K562 (cell line): ENCODE results near the gene KCNK4. TPM values are rescaled to one million over a fixed set of nuclear protein-coding genes. Genes with fewer than 3 reads are reported as not detected.

Experiments used
- BRCA1 ChIP-seq, 2 experiments: fragments of 450-650 bp in 1 of 2; sonication (generic) in 1 of 2; formaldehyde crosslinking in 1 of 2; IDR thresholded peaks; 2 replicates each; pipeline versions ENCODE4 v1.5.0 to v1.6.1; 2017 to 2020; ENCODE audit warnings: mild to moderate bottlenecking in 1 of 2, missing genetic modification reagents in 1 of 2
- CHD7 ChIP-seq: fragments of 200-600 bp; sonication (generic); IDR thresholded peaks from one replicate; pipeline ENCODE4 v1.6.1; 2012; ENCODE audit warnings: mild to moderate bottlenecking, low read depth, low read length, inconsistent platforms
- DDX20 ChIP-seq: fragments of 450-650 bp; IDR thresholded peaks from 2 replicates; pipeline ENCODE4 v1.6.1; 2016; ENCODE audit warnings: missing genetic modification characterization, low read depth, mild to moderate bottlenecking, missing compliant biosample characterization, moderate library complexity
- HCFC1 ChIP-seq: IDR thresholded peaks from 2 replicates; pipeline ENCODE4 v1.6.1; 2012; ENCODE audit warnings: low read depth, low read length, improper control_type of control experiment
- MCM2 ChIP-seq: fragments of 450-650 bp; IDR thresholded peaks from 2 replicates; pipeline ENCODE4 v1.6.1; 2017; ENCODE audit warnings: low read depth, mild to moderate bottlenecking
- MYNN ChIP-seq, 2 experiments: sonication (generic); formaldehyde crosslinking in 1 of 2; IDR thresholded peaks; 2 replicates each; pipeline versions ENCODE4 v1.5.0 to v1.6.1; 2016 to 2020; ENCODE audit warnings: antibody characterized with exemption in 1 of 2, missing genetic modification reagents in 1 of 2
- TCFL5 ChIP-seq: fragments of 250-450 bp; sonication (Bioruptor Pico); conservative IDR thresholded peaks from 2 replicates; pipeline ENCODE4 v1.6.1; 2021; ENCODE audit warnings: mild to moderate bottlenecking, moderate library complexity, matching md5 sums
- TGIF2 ChIP-seq: sonication (generic); formaldehyde crosslinking; IDR thresholded peaks from 2 replicates; pipeline ENCODE4 v1.8.1; 2022; ENCODE audit warnings: mild to moderate bottlenecking, missing genetic modification reagents, moderate library complexity
- polyA plus RNA-seq, 8 experiments: library from polyadenylated mRNA; depleted of rRNA in 4 of 8; stranded (reverse) in 5 of 8; unstranded in 3 of 8; fragments of >200 nt; fragmentation: Nextera tagmentation in 2 of 8; fragmentation: Illumina TruSeq in 1 of 8; extraction: Ambion mirVana in 2 of 8; extraction: Trizol in 1 of 8; gene quantifications; 2 replicates each; pipeline versions ENCODE4 v1.2.1 to v1.2.3, GENCODE V29; 2011 to 2014; ENCODE audit warnings: inconsistent platforms in 1 of 8, missing spikeins in 1 of 8
- total RNA-seq, 7 experiments: library from RNA; depleted of rRNA in 6 of 7; stranded (reverse); fragments of >200 nt in 6 of 7; fragmentation: Illumina TruSeq in 2 of 7; extraction: Trizol in 2 of 7; gene quantifications; 2 replicates each; pipeline versions ENCODE4 v1.2.1 to v1.2.3, GENCODE V29; 2011 to 2021; ENCODE audit warnings: low replicate concordance in 1 of 7
- TF ChIP-seq, protein P1 (sequence below): fragments of 250-450 bp; sonication (Bioruptor Pico); IDR thresholded peaks from 2 replicates; pipeline ENCODE4 v1.5.0; 2021; ENCODE audit warnings: mild to moderate bottlenecking, moderate library complexity
- TF ChIP-seq, protein P2 (sequence below): fragments of 250-450 bp; sonication (Bioruptor Pico); IDR thresholded peaks from 2 replicates; pipeline ENCODE4 v1.5.0; 2021

KCNK4 gene
- total and polyA plus RNA-seq, 9 of the 15 experiments (the other 6 are each of a cell fraction or from before 2014, with no cell fraction given), result not detected

- TF ChIP-seq, protein P1, sequence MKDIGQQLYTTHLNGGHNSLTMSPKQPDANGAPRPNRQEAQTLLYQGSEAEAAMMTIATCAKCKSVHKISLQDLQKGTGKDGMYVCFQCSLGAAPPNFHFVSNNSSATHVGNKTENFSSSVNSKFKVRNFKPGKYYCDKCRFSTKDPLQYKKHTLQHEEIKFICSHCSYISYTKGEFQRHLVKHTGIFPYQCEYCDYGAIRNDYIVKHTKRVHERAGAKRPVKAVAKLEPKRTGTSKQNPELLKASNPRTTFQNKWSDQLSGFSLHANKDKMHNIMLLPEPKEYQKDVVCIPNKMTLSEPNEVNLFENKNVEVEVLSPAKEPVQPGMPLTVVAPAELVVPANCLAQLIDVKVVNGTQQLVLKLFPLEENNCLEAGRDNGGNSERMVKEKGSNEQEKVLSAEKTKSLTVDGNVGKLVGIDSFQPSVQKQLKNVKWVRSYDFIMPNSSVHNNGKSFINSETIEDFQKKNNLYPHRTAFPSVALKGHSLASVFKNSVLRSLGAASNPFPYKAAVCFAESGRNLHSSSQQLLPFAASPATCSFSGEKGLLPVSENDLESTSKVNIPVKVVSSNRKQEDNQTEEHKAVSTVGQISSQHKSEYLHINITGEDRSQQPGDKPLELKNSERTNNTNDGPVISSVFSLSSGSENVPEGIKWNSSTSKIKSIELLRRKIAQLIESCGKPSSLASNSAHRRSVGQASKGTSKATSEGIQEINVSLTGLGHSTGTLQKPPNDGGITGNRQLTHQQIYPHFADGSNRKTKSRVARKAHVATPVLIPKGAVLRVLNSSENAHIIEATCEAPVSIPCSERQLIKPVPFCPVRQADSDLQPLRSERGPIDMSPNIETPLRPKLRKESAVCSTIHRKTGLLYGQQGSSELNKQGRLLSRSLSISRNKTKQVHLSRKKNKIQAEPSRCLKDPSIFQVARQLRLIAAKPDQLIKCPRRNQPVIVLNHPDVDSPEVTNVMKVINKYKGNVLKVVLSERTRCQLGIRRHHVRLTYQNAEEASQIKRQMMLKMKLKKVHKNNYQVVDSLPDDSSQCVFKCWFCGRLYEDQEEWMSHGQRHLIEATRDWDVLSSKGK (CRISPR knock-in tag), result no peak
- no peak for TF ChIP-seq CHD7
- no peak for TF ChIP-seq BRCA1 (IDR thresholded peaks at IDR 0.05)
- TF ChIP-seq BRCA1 (CRISPR knock-in tag; IDR thresholded peaks at IDR 0.05), result no peak
- no peak for TF ChIP-seq MCM2
- TF ChIP-seq MYNN (IDR thresholded peaks at IDR 0.05), result no peak
- TF ChIP-seq MYNN (CRISPR knock-in tag; IDR thresholded peaks at IDR 0.05), result no peak
- TF ChIP-seq, protein P2, sequence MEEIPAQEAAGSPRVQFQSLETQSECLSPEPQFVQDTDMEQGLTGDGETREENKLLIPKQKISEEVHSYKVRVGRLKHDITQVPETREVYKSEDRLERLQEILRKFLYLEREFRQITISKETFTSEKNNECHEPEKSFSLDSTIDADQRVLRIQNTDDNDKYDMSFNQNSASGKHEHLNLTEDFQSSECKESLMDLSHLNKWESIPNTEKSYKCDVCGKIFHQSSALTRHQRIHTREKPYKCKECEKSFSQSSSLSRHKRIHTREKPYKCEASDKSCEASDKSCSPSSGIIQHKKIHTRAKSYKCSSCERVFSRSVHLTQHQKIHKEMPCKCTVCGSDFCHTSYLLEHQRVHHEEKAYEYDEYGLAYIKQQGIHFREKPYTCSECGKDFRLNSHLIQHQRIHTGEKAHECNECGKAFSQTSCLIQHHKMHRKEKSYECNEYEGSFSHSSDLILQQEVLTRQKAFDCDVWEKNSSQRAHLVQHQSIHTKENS (CRISPR knock-in tag), result no peak
- no peak for TF ChIP-seq TCFL5
- no peak; the same call in 1 of the 2 replicates for TF ChIP-seq TGIF2 (CRISPR knock-in tag)
- peak; percentile 75 for TF ChIP-seq HCFC1
- TF ChIP-seq DDX20, result no peak
Measured at GRCh38 chr11:64317325-64317960, 26.3 kb downstream of the KCNK4 start, which contains the start of gene TRMT112 (continued).
